Activated CD8-positive, alpha-beta memory T cell treated with anti-CD3 and anti-CD28 coated beads for 36 hours (primary cell): Measurements from ENCODE around the gene GAP43. TPM values are rescaled to one million over a fixed set of nuclear protein-coding genes. Genes with fewer than 3 reads are reported as not detected.
"Not testable (repeated sequence)": the region's sequence is repeated elsewhere in the genome, so short reads cannot be mapped to it uniquely, and the experiment has no call there.

Source experiments
- CTCF ChIA-PET: fragments of 350-600 bp; sonication (Branson Sonifier 250); formaldehyde crosslinking; loops from one replicate; lab custom pipeline; 2021; ENCODE audit warnings: antibody characterized with exemption; lab: Charles Lee
- POLR2A ChIA-PET: fragments of 350-600 bp; sonication (Branson Sonifier 250); formaldehyde crosslinking; loops from one replicate; lab custom pipeline; 2021; ENCODE audit warnings: antibody characterized with exemption; lab: Charles Lee
- total RNA-seq, 2 experiments: library from RNA; stranded (reverse); gene quantifications; one replicate each; pipeline ENCODE4 v1.2.3, GENCODE V29; 2021

The GAP43 gene
- total RNA-seq, 2 experiments from 2014 or later = 0.10 TPM; not detected in 1

- POLR2A ChIA-PET = no interaction called here
- CTCF ChIA-PET = no interaction called here
These were observed 92.0 kb downstream of the GAP43 start for GRCh38 chr3:115715241-115715745.

GRCh38 chr3:115720983-115721382 lies 97.7 kb downstream of the GAP43 start:
- ChIA-PET POLR2A (no interaction called here), CTCF (no interaction called here)

GRCh38 chr3:115725800-115726199 lies 102.5 kb downstream of the GAP43 start:
- POLR2A ChIA-PET = no interaction called here
- CTCF ChIA-PET = no interaction called here

- CTCF ChIA-PET = no interaction called here
- POLR2A ChIA-PET = no interaction called here
These were observed 103.8 kb downstream of the GAP43 start for GRCh38 chr3:115727135-115727534.

GRCh38 chr3:115728013-115728412 lies 104.7 kb downstream of the GAP43 start:
- ChIA-PET CTCF (no interaction called here), POLR2A (no interaction called here)

- POLR2A ChIA-PET, CTCF ChIA-PET: not testable (repeated sequence)
These were observed 113.0 kb downstream of the GAP43 start for GRCh38 chr3:115736341-115736740.

- POLR2A ChIA-PET = no interaction called here
- CTCF ChIA-PET = no interaction called here
These were observed 118.3 kb downstream of the GAP43 start for GRCh38 chr3:115741650-115742049.

GRCh38 chr3:115744516-115744915 lies 121.2 kb downstream of the GAP43 start:
- CTCF ChIA-PET, POLR2A ChIA-PET: not testable (repeated sequence)

GRCh38 chr3:115752978-115753377 lies 129.7 kb downstream of the GAP43 start:
- CTCF ChIA-PET, POLR2A ChIA-PET: not testable (repeated sequence)

GRCh38 chr3:115758076-115758763 lies 134.9 kb downstream of the GAP43 start:
- ChIA-PET CTCF (no interaction called here), POLR2A (no interaction called here)

- CTCF ChIA-PET = no interaction called here
- POLR2A ChIA-PET = no interaction called here
These were observed 137.4 kb downstream of the GAP43 start for GRCh38 chr3:115760716-115761115.

GRCh38 chr3:115761927-115762305 lies 138.6 kb downstream of the GAP43 start:
- CTCF ChIA-PET = no interaction called here
- POLR2A ChIA-PET = no interaction called here

- ChIA-PET CTCF (no interaction called here), POLR2A (no interaction called here)
These were observed 143.5 kb downstream of the GAP43 start for GRCh38 chr3:115766587-115767482.

GRCh38 chr3:115768661-115769060 lies 145.4 kb downstream of the GAP43 start:
- POLR2A ChIA-PET = no interaction called here
- CTCF ChIA-PET = interaction anchor here (1.2 kb wide), 1 partner anchor 46 kb away, joined by 3 read pairs; no protein-coding TSS in a partner anchor
